ENCODE data around the gene TMEM272. TPM values are rescaled to one million over a fixed set of nuclear protein-coding genes. Genes with fewer than 3 reads are reported as not detected.

TMEM272 gene
- polyA plus RNA-seq, 1 donor (not counting 4 experiments of a cell fraction or from before 2014, with no cell fraction given): not detected

DNA sequence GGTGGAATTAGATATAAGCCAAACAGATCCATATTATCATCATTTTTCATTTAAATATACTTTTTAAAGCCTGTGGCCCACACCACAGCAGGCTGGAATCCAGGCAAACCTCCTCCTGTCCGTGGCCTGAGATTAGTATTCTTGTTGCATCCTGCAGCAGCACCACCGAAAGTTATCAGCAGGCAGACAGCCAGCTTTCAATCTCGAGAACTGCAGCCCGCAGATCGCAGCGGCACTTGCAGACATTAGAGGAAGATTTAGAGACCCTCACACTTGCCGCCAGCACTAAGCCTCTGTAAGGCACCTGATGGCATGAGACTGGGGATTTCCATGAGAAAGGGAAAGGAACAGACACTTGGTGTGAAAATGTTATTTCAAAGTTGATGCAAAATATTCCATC lies 48.4 kb downstream of the TMEM272 start:
- Histone ChIP-seq H3K9me1 (ENCODE audit: control insufficient read depth, extremely low read depth, insufficient read depth, low read length) (no peaks in the 10 kb centered on the region), H3K4me1 (ENCODE audit: control insufficient read depth, extremely low read depth, insufficient read depth, low read length) (peaks cover 17% of the 10 kb centered on the region), H3K27me3 (ENCODE audit: control insufficient read depth, extremely low read depth, insufficient read depth, low read length) (no peaks in the 10 kb centered on the region), H3K36me3 (ENCODE audit: control insufficient read depth in 2 of 2, extremely low read depth in 1 of 2, insufficient read depth in 2 of 2, low read length in 2 of 2) (no peaks in the 10 kb centered on the region), H3K9ac (ENCODE audit: control insufficient read depth, extremely low read depth, insufficient read depth, low read length) (no peak overlapping the region), H3K4me2 (ENCODE audit: control insufficient read depth, extremely low read depth, insufficient read depth, low read depth, low read length) (no peak overlapping the region), H3K27ac (ENCODE audit: control insufficient read depth, insufficient read depth, low read length) (no peak overlapping the region), H3K9me3 (ENCODE audit: control insufficient read depth, low read depth, low read length) (no peaks in the 10 kb centered on the region), H3K79me2 (ENCODE audit: control insufficient read depth, insufficient read depth, low read length) (no peaks in the 10 kb centered on the region), H2AFZ (ENCODE audit: control insufficient read depth, low read length) (no peak overlapping the region), H3K4me3 (ENCODE audit: control insufficient read depth in 2 of 3, extremely low read depth in 1 of 3, insufficient read depth in 2 of 3, low read depth in 1 of 3, low read length in 3 of 3) (no peak overlapping the region), H4K20me1 (ENCODE audit: control insufficient read depth, extremely low read depth, insufficient read depth, low read length) (no peaks in the 10 kb centered on the region)
- no peak for FAIRE-seq
- dilution Hi-C loops (cut with MboI; ENCODE audit: extremely low pct_ligation_motif_present, low sequenced_read_pairs): no loop called here
- TF ChIP-seq EZH2 (IDR thresholded peaks at IDR 0.05; ENCODE audit: low read length) (no peak), CTCF (optimal IDR thresholded peaks at IDR 0.05 in 1 of 3, IDR thresholded peaks at IDR 0.05 in 1 of 3, conservative IDR thresholded peaks at IDR 0.05 in 1 of 3; ENCODE audit: extremely low read depth in 1 of 3, insufficient read depth in 2 of 3, low read length in 3 of 3) (no peak)
- DNase-seq (ENCODE audit: low read depth, low spot score): no peak

DNA sequence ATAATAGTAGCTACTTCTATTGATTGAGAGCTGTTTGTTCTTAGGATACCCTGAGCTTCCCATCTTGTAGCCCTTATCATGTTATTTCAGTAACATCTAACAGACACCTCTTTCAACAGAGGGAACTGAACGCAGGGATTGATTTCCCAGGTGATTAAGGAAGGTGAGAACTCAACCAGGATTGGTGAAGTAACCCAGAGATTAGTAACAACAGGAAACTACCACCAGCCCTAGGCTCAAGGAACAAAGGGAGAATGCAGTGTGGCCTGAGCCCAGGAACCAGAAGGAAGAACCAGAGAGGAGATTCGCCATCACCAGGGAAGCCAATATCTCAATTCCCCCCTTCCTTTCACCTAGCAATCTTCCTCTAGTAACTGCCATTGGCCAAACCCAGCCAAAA lies 49.6 kb downstream of the TMEM272 start:
- H3K4me1 ChIP-seq (ENCODE audit: control insufficient read depth, extremely low read depth, insufficient read depth, low read length): peaks cover 15% of the 10 kb centered on the region
- H3K9ac ChIP-seq (ENCODE audit: control insufficient read depth, extremely low read depth, insufficient read depth, low read length): no peak overlapping the region
- H4K20me1 ChIP-seq (ENCODE audit: control insufficient read depth, extremely low read depth, insufficient read depth, low read length): no peaks in the 10 kb centered on the region
- H3K27me3 ChIP-seq (ENCODE audit: control insufficient read depth, extremely low read depth, insufficient read depth, low read length): no peaks in the 10 kb centered on the region
- no peaks in the 10 kb centered on the region for H3K36me3 ChIP-seq (ENCODE audit: control insufficient read depth in 2 of 2, extremely low read depth in 1 of 2, insufficient read depth in 2 of 2, low read length in 2 of 2)
- H3K9me1 ChIP-seq (ENCODE audit: control insufficient read depth, extremely low read depth, insufficient read depth, low read length): no peaks in the 10 kb centered on the region
- no peak overlapping the region for H3K27ac ChIP-seq (ENCODE audit: control insufficient read depth, insufficient read depth, low read length)
- DNase-seq (ENCODE audit: low read depth, low spot score) (no peak), FAIRE-seq (no peak)
- H2AFZ ChIP-seq (ENCODE audit: control insufficient read depth, low read length): no peak overlapping the region
- no peak overlapping the region for H3K4me3 ChIP-seq (ENCODE audit: control insufficient read depth in 2 of 3, extremely low read depth in 1 of 3, insufficient read depth in 2 of 3, low read depth in 1 of 3, low read length in 3 of 3)
- no peaks in the 10 kb centered on the region for H3K9me3 ChIP-seq (ENCODE audit: control insufficient read depth, low read depth, low read length)
- no peak overlapping the region for H3K4me2 ChIP-seq (ENCODE audit: control insufficient read depth, extremely low read depth, insufficient read depth, low read depth, low read length)
- dilution Hi-C loops (cut with MboI; ENCODE audit: extremely low pct_ligation_motif_present, low sequenced_read_pairs): no loop called here
- TF ChIP-seq EZH2 (IDR thresholded peaks at IDR 0.05; ENCODE audit: low read length): no peak
- no peak for TF ChIP-seq CTCF (optimal IDR thresholded peaks at IDR 0.05 in 1 of 3, IDR thresholded peaks at IDR 0.05 in 1 of 3, conservative IDR thresholded peaks at IDR 0.05 in 1 of 3; ENCODE audit: extremely low read depth in 1 of 3, insufficient read depth in 2 of 3, low read length in 3 of 3)
- H3K79me2 ChIP-seq (ENCODE audit: control insufficient read depth, insufficient read depth, low read length): no peaks in the 10 kb centered on the region
